AG10803 (cell line): ENCODE measurements around the gene ACOXL.

Experiments used
- DNase-seq: peaks from one replicate; pipeline ENCODE4 v3.0.0; 2010; ENCODE audit warnings: low read depth
- H3K4me3 ChIP-seq: 2 replicates; pipeline ENCODE4 v1.5.1; 2011; ENCODE audit warnings: mild to moderate bottlenecking, low read length, control low read depth
- TF ChIP-seq, protein P1 (sequence below): conservative IDR thresholded peaks from 2 replicates; pipeline ENCODE4 v1.5.1; 2011; ENCODE audit warnings: mild to moderate bottlenecking, low read length, control low read depth, inconsistent platforms

ACOXL gene

DNA sequence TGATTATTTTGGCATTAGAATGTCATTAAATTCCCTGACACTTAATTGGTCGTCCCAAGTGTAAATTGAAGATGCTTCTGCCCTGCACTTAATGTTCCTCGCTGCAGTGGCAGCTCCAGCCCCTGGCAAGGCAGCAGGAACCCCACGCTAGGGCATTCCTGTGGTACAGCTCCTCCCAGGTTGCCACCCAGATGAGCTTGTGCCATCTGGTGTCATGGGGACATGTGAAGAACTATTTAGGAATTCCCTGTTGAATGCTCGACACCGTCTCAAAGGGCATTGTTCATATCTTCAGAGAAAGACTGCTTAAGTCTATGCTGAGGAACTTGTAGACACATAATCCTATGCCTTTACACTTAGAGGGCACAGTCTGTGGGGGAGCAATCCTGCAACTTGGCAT is 427.3 kb downstream of the ACOXL start:
- TF ChIP-seq, protein P1, sequence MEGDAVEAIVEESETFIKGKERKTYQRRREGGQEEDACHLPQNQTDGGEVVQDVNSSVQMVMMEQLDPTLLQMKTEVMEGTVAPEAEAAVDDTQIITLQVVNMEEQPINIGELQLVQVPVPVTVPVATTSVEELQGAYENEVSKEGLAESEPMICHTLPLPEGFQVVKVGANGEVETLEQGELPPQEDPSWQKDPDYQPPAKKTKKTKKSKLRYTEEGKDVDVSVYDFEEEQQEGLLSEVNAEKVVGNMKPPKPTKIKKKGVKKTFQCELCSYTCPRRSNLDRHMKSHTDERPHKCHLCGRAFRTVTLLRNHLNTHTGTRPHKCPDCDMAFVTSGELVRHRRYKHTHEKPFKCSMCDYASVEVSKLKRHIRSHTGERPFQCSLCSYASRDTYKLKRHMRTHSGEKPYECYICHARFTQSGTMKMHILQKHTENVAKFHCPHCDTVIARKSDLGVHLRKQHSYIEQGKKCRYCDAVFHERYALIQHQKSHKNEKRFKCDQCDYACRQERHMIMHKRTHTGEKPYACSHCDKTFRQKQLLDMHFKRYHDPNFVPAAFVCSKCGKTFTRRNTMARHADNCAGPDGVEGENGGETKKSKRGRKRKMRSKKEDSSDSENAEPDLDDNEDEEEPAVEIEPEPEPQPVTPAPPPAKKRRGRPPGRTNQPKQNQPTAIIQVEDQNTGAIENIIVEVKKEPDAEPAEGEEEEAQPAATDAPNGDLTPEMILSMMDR = no peak
- DNase-seq = peak; percentile 14
- H3K4me3 ChIP-seq = no peak overlapping the region

DNA sequence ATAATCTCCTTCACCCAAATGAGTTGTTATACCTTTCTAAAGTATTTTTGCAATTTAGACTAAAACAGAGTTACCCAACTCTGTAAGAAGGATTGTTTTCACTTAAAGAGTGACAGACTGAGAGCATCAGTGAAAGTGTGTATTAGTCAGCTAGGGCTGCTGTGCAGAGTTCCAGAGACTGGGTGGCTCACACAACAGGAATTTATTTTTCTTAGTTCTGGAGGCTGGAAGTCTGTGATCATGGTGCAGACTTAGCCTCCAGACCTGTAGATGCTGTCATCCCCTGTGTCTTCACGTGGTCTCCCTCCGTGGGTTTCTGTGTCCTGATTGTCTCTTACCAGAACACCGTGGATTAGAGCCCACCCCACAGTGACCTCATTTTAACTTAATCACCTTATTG is 428.4 kb downstream of the ACOXL start:
- TF ChIP-seq, protein P1 = no peak
- peak overlapping the region; percentile 7; the same call in 1 of the 2 replicates for H3K4me3 ChIP-seq
- peak; percentile 91 for DNase-seq

DNA sequence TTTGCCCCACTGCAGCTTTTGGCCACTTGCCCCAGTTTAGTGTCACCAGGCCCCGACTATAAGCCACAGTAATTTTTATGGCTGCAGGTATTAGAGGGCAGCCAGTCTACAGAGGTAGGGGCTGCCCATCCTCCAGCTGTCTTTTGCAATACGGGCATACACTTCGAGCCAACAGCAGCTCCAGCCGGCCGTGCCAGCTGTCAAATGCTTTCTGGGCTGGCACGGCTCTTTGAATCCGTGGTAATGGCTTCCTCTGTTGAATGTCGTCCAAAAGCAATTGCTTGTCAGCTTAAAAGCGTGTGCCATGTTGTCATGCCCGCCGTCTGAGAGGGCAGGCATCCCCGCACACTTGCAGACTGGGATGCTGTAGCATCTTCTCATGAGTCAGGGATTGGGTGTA is 429.6 kb downstream of the ACOXL start:
- no peak for DNase-seq

DNA sequence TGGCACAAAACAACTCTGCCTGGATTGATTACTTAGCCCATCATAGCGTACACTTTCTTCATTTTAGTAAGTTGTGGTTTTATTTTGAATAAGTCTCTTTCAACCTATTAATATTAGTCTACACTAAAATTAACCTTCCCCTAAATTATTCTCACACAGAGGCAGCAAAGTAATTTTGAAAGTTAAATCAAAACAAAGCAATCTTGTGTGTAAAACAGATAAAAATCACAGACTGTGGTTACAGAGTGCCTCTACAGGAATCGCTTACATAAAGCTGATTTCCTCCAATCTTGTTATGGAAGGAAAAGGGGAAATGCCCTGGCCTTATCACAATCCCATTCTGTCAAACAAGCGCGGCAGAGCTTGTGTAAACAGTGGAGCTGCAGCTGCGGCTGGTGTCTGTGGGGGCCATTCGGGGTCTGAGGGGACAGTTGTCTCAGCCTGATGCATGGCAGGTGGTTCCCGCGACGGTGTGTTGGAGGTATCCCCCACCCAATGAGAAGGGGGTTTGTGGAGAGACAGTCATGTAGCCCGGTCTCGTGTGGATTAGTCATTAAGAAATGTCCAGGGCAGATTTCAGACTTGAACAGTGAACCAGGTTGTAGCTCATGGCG is 430.5 kb downstream of the ACOXL start:
- TF ChIP-seq, protein P1 = no peak
- DNase-seq = no peak
- H3K4me3 ChIP-seq = no peak overlapping the region

More for the DNA sequence above, 429.6 kb downstream of the ACOXL start:
- H3K4me3 ChIP-seq = no peak overlapping the region
- TF ChIP-seq, protein P1 = no peak

DNA sequence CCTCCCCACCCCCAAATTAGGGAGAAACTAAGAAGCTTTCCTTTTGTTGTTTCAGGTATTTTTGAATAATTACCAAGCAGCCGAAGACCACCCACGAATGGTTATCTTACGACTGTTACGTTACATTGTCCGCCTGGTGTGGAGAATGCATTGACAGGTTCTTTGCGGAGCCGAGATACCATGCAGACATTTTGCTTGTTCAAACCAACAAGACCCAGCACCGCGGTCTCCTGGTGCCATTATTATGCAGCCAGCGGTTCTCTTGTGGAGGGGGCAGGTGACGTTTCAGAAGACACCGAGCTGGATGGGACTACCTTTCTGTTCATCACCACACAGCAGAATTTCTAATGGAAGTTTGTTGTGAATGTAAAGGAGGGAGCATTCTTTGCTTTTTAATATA is 431.7 kb downstream of the ACOXL start:
- H3K4me3 ChIP-seq = no peak overlapping the region
- TF ChIP-seq, protein P1 = no peak
- no peak for DNase-seq

DNA sequence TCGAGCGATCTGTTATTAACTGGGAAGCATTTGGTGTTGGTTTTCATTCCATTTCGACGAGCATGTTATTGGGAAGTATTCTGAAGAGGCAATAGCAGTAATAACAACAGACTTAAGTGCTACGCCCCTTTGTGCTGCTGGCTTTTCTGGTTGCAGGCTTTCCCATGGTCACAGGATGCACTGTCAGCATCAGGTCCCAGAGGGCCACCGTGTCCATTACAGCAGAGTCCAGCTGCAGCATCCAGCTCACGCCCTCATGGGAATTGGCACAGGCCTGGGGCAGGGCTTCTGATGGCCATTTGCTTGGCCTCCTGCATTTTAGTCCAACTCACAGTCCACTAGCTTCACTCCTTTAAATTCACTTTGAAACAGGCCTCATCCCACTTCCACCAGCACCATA is 432.7 kb downstream of the ACOXL start:
- TF ChIP-seq, protein P1 = no peak
- no peak overlapping the region for H3K4me3 ChIP-seq
- DNase-seq = no peak

DNA sequence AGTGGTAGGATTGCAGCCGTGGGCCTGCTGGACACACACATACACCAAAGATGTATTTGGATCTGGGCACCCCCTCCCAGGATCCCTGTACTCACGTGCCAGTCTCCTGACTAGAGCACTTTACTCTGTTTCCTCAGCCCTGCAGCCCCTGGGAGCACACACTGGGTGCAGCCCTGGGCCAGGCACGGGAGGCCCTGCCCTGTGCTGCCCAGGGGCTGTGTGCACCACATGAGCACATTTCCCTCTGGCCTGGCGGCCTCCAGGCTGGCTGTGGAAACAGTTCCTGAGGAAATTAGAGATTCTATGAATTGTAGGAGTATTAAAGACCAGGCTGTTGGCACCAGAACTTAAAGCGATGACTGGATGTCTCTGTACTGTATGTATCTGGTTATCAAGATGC is 433.7 kb downstream of the ACOXL start:
- TF ChIP-seq, protein P1 = no peak
- no peak for DNase-seq
- no peak overlapping the region for H3K4me3 ChIP-seq
